T-helper 2 cell treated with Interferon-gamma antibody and Interleukin-4, amounts not matched to agents 5 μg/mL and 100 μg/mL, for 36 hours (primary cell): Measurements from ENCODE around the gene DGCR8.
A peak's percentile ranks its signal among the peaks of the same experiment; 100 is the strongest.

ENCODE experiments used
- DNase-seq: peaks from one replicate; pipeline ENCODE4 v3.0.0; 2021; ENCODE audit warnings: low spot score
- H3K27ac Mint-ChIP-seq: one replicate; pipeline ENCODE4 v1.8.0; 2021; ENCODE audit warnings: mild to moderate bottlenecking, mixed read lengths
- H3K27me3 Mint-ChIP-seq: one replicate; pipeline ENCODE4 v1.8.0; 2021; ENCODE audit warnings: low read depth, mixed read lengths
- H3K36me3 Mint-ChIP-seq: one replicate; pipeline ENCODE4 v1.8.0; 2021; ENCODE audit warnings: low read depth, mixed read lengths
- H3K4me1 Mint-ChIP-seq: one replicate; pipeline ENCODE4 v1.8.0; 2021; ENCODE audit warnings: low read depth, mixed read lengths
- H3K4me3 Mint-ChIP-seq: one replicate; pipeline ENCODE4 v1.8.0; 2022; ENCODE audit warnings: mild to moderate bottlenecking, moderate library complexity, mixed read lengths
- H3K9me3 Mint-ChIP-seq: one replicate; pipeline ENCODE4 v1.8.0; 2021; ENCODE audit warnings: mixed read lengths

Gene DGCR8

DNA sequence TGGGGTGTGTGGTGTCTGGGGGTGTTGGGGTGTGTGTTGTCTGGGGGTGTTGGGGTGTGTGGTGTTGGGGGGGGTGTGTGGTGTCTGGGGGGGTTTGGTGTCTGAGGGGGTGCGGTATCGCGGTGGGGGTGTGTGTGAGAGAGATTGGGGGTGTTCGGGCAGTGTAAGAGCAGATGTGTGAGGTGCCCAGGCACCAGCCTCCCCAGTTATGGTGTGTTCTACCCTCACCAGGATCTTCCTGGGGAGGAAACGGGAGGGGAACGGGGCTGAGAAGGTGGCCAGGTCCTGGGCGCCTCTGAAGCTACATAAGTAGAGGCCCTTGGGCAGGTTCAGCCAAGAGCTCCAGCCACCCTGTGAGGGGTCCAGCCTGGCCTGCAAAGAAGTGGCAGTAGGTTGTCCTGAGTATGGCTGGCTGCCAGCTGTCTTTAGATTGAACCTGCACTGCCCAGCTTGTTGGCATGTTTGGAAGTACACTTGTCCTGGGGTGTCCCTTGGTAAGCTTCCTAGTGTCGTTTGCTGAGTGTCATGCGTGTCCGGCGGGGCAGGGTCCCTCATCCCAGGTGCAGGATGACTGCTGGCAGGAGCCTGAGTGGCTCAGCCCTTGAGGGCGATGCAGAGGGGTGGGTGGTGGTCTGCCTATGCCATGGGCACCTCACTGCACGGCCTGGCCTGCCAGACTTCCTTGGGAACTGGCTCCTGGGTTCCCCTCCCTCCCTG, 43.5 kb downstream of the DGCR8 start:
- H3K9me3 Mint-ChIP-seq, result no peaks in the 10 kb centered on the region
- peaks cover 59% of the 10 kb centered on the region for H3K36me3 Mint-ChIP-seq

DNA sequence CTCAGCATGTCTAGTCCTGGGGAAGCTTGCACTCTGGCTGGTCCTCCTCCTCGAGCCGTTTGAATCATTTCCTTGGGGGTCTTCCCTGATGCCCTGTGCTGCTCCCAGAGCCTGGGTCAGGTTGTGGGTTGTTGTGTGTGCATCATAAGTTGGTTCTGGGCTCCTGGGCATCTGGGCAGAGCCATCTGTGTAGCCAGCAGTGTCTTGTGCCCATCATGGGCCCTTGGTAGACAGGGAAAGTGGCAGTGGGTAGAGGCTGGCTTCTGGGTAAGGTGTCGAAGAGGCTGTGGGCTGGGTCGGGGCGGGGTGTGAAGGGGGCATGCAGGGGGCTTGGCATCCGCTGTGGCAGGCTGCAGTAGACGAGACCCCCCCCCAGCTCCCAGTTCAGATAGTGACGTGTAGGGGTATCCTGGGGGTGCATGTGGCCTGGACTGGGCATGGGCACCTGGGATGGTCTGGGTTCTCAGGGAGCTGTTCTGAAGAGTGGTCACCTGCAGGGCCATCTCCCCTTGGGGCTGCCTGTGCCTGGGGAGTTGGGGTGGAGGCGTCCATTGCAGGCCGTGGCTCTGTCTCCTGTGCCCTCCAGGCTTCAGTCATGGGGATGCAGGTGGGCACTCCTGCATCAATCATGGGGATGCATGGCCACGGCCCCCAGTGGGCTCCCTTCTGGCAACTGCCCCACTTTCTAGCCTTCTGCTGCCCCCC, 44.2 kb downstream of the DGCR8 start:
- Mint-ChIP-seq H3K36me3 (peaks cover 54% of the 10 kb centered on the region), H3K9me3 (no peaks in the 10 kb centered on the region), H3K27me3 (no peaks in the 10 kb centered on the region), H3K4me1 (peaks cover 10% of the 10 kb centered on the region), H3K27ac (no peak overlapping the region), H3K4me3 (no peak overlapping the region)
- DNase-seq, result no peak

More for the DNA sequence above, 43.5 kb downstream of the DGCR8 start:
- no peaks in the 10 kb centered on the region for H3K27me3 Mint-ChIP-seq
- H3K27ac Mint-ChIP-seq, result no peak overlapping the region
- peaks cover 11% of the 10 kb centered on the region for H3K4me1 Mint-ChIP-seq
- no peak for DNase-seq
- no peak overlapping the region for H3K4me3 Mint-ChIP-seq

DNA sequence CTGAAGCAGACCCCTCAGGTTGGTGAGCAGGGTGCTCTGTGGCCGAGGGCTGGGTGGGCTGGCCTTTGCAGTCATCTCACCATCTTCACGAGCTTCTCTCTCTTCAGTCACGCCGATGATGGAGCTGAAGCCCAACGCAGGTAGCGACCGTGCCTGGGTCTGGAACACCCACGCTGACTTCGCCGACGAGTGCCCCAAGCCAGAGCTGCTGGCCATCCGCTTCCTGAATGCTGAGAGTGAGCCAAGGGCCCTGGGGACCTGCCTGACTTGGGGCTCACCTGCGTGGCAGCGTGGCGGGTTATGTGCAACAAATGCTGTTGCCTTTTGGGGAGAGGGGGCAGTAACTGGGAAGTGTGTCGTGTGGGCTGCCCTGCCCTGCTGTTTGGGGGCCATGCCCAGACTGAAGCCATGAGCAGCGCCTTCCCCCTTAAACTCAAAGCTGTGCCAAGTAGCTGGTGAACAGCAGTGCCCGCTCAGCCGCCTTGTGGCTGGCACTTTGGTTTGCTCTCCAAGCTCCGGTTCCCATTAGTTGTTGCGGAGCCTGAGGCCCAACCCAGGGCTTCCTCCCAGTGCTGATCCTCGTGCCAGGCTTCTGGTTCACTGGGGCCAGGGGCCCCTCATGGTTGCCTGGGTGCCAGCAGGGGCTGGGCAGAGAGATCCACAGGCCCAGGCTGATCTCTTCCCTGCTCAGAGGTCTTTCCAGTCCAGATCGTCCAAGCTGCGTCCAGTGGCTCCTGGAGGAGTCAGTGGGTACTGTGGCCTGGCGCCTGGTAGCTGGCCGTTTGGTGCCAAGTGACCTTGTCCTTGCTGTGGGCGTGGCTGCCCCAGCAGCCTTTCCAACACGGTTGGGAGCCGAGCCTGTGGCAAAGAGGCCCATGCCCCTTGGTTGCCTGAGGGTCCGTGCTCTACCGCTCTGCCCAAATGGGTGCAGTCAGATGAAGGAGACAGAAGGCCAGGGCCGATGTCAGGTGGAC, 45.4 kb downstream of the DGCR8 start:
- Mint-ChIP-seq H3K4me1 (peaks cover 10% of the 10 kb centered on the region), H3K36me3 (peaks cover 43% of the 10 kb centered on the region), H3K27me3 (no peaks in the 10 kb centered on the region), H3K9me3 (no peaks in the 10 kb centered on the region), H3K27ac (no peak overlapping the region), H3K4me3 (no peak overlapping the region)
- DNase-seq, result no peak

DNA sequence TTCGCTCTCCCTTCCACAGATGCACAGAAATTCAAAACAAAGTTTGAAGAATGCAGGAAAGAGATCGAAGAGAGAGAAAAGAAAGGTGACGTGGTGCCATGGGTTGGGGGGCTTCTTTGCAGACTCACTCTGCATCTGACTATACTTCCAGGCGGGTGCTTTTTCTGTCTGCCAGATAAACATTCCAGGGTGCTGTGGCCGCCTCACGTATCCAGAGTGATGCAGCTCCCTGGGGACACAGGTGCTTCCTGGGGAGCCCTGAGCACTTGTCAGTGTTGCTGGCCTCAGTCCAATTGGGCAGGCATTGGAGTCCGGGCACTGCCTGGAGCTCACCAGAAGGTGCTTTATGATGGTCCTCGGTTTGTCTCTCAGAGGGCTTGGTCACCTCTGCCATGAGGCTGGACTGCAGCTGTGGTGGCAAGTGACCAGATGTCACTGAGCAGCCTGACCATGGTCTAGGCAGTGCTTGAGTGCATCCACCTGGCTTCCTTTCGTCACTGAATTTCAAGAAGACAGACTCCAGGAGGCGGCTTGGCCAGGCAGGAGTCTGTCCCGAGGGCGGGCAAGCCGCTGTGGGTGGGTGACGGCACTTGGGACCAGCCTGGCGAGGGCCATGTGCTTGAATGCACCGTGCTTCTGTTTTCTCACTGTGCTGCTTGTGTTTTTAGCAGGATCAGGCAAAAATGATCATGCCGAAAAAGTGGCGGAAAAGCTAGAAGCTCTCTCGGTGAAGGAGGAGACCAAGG, 46.4 kb downstream of the DGCR8 start:
- H3K4me1 Mint-ChIP-seq, result peaks cover 10% of the 10 kb centered on the region
- no peaks in the 10 kb centered on the region for H3K27me3 Mint-ChIP-seq
- no peak overlapping the region for H3K4me3 Mint-ChIP-seq
- peaks cover 38% of the 10 kb centered on the region for H3K36me3 Mint-ChIP-seq
- no peak overlapping the region for H3K27ac Mint-ChIP-seq
- no peaks in the 10 kb centered on the region for H3K9me3 Mint-ChIP-seq
- no peak for DNase-seq

DNA sequence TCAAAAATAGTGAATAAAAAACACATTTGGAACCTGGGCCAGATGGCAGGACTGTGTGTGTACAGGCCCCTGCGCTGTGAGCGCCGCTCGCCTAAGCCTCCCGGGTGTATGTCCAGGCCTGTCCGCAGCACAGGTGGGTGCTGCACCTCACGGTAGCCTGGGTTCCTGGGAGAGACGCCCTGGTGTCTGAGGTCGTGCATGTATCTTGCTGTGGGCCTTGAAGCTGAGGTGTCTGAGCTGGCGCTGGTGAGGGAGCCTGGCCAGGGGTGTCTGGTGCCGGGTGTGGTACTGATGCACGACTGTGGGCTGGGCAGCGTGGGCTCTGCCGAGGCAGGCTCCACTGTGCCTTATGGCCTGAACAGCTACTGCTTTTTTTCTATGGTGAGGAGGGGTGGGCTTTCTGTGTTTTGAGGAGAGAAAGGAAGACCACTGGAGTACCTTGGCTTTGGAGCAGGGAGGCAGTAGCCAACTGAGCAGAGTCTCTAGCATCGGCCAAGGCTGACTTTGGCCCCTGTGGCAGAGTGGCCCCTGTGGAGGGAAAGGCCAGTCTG, 47.4 kb downstream of the DGCR8 start:
- Mint-ChIP-seq H3K27ac (no peak overlapping the region), H3K36me3 (peaks cover 30% of the 10 kb centered on the region), H3K9me3 (no peaks in the 10 kb centered on the region), H3K4me1 (peaks cover 7% of the 10 kb centered on the region), H3K4me3 (no peak overlapping the region), H3K27me3 (no peaks in the 10 kb centered on the region)
- DNase-seq, result no peak

DNA sequence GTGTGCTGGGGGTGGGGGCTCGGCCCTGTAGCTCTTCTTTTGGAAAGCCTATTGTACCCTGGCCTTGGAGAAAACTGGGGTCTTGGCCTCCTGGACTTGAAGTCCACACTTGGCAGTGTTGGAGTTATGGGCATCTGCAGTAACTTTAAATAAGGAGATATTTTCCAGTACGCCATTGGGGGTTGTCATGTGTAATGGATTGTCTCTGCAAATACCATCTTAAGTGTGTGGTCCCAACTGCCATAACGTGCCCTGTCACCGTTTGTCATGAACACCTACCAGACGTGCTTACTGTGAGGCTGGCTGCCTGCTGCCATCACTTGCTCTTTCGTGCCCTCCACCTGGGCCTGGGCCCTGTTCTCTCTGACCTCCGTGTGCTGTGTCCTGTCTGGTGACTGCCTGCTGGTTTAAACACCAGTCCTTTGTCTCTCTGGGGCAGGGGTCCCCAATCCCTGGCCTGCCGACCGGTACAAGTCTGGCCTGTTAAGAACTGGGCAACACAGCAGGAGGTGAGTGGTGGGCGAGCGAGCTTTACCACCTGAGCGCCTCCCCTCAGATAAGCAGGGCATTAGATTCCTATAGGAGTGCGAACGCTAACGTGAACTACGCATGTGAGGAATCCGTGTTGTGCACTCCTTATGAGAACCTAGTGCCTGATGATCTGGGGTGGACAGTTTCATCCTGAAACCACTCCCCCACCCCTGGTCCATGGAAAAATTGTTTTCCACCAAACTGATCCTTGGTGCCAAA, 48.0 kb downstream of the DGCR8 start:
- Mint-ChIP-seq H3K9me3 (no peaks in the 10 kb centered on the region), H3K4me1 (peaks cover 6% of the 10 kb centered on the region), H3K27ac (no peak overlapping the region), H3K27me3 (no peaks in the 10 kb centered on the region), H3K4me3 (no peak overlapping the region), H3K36me3 (peaks cover 29% of the 10 kb centered on the region)
- DNase-seq, result no peak

DNA sequence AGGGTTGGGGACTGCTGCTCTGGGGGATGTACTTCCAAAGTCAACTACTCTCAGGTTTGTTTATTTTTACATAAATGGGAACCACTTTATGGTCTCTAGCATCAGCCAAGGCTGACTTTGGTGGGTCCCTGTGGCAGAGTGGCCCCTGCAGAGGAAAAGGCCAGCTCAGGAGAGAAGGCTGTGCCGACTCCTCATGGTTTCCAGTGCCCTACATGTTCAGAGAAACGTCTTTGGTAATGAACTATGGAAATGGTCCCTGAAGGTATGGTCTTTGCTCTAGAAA, 48.5 kb downstream of the DGCR8 start:
- Mint-ChIP-seq H3K27ac (no peak overlapping the region), H3K9me3 (no peaks in the 10 kb centered on the region), H3K36me3 (peaks cover 29% of the 10 kb centered on the region), H3K4me3 (no peak overlapping the region), H3K27me3 (no peaks in the 10 kb centered on the region), H3K4me1 (peaks cover 8% of the 10 kb centered on the region)
- no peak for DNase-seq

DNA sequence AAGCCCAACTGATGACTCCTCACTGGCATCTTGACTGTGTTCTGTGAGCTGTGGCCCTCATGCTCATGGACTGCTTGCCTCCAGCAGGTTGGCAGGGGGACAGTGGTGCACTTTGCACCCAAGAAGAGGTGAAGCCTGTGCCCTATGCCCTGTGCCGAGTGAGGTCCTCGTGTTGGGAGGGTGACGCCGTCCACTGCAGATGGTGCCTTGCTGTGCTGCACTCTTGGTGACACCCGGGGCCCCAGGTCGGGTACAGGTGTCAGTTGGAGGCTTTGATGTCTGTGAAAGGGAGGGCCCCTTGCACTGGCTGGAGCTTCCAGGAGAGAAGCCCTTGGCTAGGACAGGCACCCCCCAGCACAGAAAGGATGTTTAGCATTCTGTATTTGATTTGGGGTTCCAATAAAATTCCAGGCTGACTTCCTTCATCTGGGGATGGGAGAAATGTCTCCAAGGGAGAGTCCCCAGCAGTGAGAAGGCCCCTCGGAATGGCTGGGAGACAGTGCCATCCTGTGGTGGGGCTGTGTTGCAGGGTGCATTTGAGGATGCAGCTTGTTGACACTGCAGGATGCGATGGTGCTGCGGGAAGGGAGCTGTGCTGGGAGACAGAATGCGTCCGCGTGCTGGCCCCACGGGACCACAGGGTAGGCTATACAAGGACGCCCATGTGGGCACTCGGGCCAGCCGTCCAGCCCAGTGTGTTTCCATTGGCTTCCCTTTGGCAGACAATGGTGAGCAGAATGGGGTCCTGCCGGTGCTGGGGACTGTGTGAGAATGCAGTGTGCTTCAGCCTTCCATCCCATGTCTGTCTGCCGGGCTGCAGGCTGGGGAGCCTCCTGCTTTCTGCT, 49.1 kb downstream of the DGCR8 start:
- peak; percentile 27 for DNase-seq
- H3K27me3 Mint-ChIP-seq, result no peaks in the 10 kb centered on the region
- peaks cover 11% of the 10 kb centered on the region for H3K4me1 Mint-ChIP-seq
- H3K4me3 Mint-ChIP-seq, result peak overlapping the region; percentile 9
- no peaks in the 10 kb centered on the region for H3K9me3 Mint-ChIP-seq
- peaks cover 25% of the 10 kb centered on the region for H3K36me3 Mint-ChIP-seq
- H3K27ac Mint-ChIP-seq, result no peak overlapping the region

DNA sequence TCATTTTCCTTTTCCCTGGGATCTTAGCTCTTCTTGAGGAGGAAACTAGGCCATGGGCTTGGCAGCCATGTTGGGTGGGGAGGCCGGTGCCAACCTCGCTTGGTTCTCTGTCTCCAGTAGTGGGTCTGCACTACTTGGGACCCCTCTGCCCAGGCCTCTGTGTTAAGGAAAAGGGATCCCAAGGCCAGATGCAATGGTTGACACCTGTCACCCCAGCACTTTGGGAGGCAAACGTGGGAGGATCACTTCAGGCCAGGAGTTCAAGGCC, 49.6 kb downstream of the DGCR8 start:
- no peak overlapping the region for H3K4me3 Mint-ChIP-seq
- H3K4me1 Mint-ChIP-seq, result peaks cover 11% of the 10 kb centered on the region
- no peak overlapping the region for H3K27ac Mint-ChIP-seq

DNA sequence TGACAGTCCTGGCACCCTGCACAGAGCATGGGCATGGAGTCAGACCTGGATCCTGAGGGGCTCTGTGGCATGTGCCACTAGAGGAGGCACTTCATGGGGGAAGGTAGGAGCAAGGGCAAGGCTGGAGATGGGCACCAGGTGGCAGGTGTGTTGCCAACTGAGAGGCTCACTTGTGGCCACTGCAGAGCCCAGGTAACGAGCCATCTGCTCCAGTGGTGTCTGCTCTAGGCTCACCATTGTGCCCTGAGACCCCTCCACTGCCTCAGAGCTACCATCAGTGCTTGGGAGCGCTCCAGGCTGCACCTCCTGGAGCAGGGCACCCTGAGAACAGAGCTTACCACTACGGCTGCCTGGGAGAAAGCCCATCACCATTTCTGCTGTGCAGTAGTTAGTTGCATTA, 50.3 kb downstream of the DGCR8 start:
- Mint-ChIP-seq H3K4me3 (peak overlapping the region; percentile 65), H3K27me3 (no peaks in the 10 kb centered on the region), H3K9me3 (no peaks in the 10 kb centered on the region), H3K27ac (no peak overlapping the region), H3K4me1 (peaks cover 11% of the 10 kb centered on the region), H3K36me3 (peaks cover 18% of the 10 kb centered on the region)
- DNase-seq, result no peak

More for the DNA sequence above, 49.6 kb downstream of the DGCR8 start:
- DNase-seq, result no peak
- H3K36me3 Mint-ChIP-seq, result peaks cover 23% of the 10 kb centered on the region
- no peaks in the 10 kb centered on the region for H3K27me3 Mint-ChIP-seq
- H3K9me3 Mint-ChIP-seq, result no peaks in the 10 kb centered on the region

DNA sequence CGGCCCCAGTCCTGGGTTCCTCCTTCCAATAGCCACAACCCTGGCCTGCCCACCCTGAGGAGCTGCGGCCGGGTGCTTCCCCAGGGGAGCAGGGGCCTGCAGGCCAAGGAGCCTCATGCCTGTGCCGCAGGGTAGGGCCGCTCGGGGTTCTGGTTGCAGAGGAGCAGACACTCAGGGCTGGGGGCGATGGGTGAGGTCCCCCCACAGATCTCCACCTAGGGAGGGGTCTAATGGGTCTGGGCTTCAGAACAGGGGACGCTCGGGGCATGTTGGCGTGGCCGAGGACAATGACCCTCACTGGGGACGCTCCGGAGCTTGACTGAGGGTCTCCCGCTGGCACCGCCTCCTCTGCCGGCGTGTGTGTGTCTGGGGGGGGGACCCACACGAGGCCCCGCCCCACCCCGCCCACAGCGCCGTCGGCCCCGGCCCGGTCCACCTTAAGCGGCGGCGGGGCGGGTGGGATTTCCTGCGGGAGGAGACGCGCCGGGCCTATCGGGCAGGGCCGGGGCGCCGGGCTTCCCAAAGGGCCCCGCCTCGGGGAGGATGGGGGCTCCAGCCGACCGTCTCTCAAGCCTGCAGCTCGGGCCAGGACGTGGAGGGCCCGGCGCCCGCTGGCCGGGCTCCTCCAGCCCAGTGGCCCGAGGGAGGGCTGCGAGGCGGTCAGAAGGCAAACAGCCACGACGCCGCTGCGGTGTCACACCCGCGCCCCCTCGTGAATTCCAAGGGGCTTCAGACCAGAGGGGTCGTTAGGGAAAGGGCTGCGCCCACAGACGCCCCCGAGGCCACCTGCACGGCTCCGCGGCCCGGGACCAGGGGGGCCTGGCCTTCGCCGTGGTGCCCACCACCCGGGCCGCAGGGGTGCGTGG, 50.9 kb downstream of the DGCR8 start:
- Mint-ChIP-seq H3K4me1 (peaks cover 11% of the 10 kb centered on the region), H3K9me3 (no peaks in the 10 kb centered on the region), H3K4me3 (peak overlapping the region; percentile 65), H3K36me3 (peaks cover 13% of the 10 kb centered on the region), H3K27ac (no peak overlapping the region), H3K27me3 (no peaks in the 10 kb centered on the region)
- peak; percentile 66 for DNase-seq

DNA sequence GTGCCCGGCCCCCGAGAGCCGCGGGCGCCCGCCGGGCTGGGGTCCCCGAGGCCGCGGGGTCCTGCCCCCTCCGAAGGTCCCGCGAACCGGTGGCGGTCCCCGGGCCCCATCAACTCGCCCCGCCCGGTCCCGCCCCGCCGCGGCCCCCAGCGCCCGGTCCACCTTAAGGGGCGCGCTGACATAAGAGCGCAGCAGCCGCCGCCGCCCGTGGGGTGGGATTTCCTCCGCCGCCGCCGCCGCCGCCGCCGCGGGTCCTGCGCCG, 51.5 kb downstream of the DGCR8 start, which contains the start of gene ZDHHC8:
TSS of gene ZDHHC8 (plus strand) at position 208 of the 262 bp plus-strand sequence. CDS start 144 bp downstream, outside the sequence.
- Mint-ChIP-seq H3K4me1 (peaks cover 11% of the 10 kb centered on the region), H3K4me3 (peak within 1 kb of the TSS; percentile 72), H3K36me3 (peaks cover 10% of the 10 kb centered on the region), H3K27me3 (no peaks in the 10 kb centered on the region), H3K9me3 (no peaks in the 10 kb centered on the region), H3K27ac (peak within 1 kb of the TSS; percentile 45)
- no peak for DNase-seq
